ENCODE measurements around the gene LAPTM4A.
A peak's percentile ranks its signal among the peaks of the same experiment; 100 is the strongest.
"Not testable (repeated sequence)": the region's sequence is repeated elsewhere in the genome, so short reads cannot be mapped to it uniquely, and the experiment has no call there.

Gene LAPTM4A

GRCh38 chr2:20048488-20049448, 2.7 kb downstream of the LAPTM4A start:
- H3K27me3 ChIP-seq (ENCODE audit: low read depth, low read length), result no peaks in the 10 kb centered on the region
- peaks cover 72% of the 10 kb centered on the region for H3K79me2 ChIP-seq (ENCODE audit: low read length)
- H3K4me3 ChIP-seq (ENCODE audit: low read length), result peak overlapping the region; percentile 95
- H3K9me3 ChIP-seq (ENCODE audit: insufficient read depth, low read length), result no peaks in the 10 kb centered on the region
- H3K27ac ChIP-seq (ENCODE audit: low read length), result peak overlapping the region; percentile 64; the same call in 1 of the 2 replicates
- H4K20me1 ChIP-seq (ENCODE audit: insufficient read depth, low read length), result peaks cover 47% of the 10 kb centered on the region
- H2AFZ ChIP-seq (ENCODE audit: low read depth, low read length), result no peak overlapping the region
- peaks cover 4% of the 10 kb centered on the region for H3K36me3 ChIP-seq (replicated peaks; ENCODE audit: low read depth, low read length)
- H3K4me2 ChIP-seq (ENCODE audit: low read length), result peak overlapping the region; percentile 94
- peaks cover 18% of the 10 kb centered on the region for H3K4me1 ChIP-seq (ENCODE audit: low read length)
- no peak for TF ChIP-seq EZH2phosphoT487 (IDR thresholded peaks at IDR 0.05; ENCODE audit: low read depth)
- no peak for TF ChIP-seq CTCF (IDR thresholded peaks at IDR 0.05; ENCODE audit: low read depth, low read length)
- peak overlapping the region; percentile 84 for H3K9ac ChIP-seq (ENCODE audit: low read length)

DNA sequence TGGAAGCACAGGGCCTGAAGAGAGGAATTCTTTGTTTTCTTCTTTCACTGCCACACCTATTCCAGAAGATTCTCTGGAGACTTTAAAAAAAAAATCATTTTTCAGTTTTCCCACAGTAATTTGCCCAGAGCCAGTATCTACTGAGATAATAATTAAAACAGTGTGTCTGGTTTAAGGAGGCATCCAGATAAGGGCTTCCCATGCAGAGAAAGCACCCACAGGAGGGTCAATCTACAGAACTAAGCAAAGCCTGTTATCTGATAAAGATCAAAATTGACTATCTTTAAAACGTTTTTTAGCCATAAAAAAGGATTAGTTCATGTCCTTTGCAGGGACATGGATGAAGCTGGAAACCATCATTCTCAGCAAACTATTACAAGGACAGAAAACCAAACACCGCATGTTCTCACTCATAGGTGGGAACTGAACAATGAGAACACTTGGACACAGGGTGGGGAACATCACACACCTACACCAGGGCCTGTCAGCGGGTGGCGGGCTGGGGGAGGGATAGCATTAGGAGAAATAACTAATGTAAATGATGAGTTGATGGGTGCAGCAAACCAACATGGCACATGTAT, 5.6 kb downstream of the LAPTM4A start:
- not testable (repeated sequence) for H3K9ac ChIP-seq (ENCODE audit: low read length); H3K27ac ChIP-seq (ENCODE audit: low read length); H3K9me3 ChIP-seq (ENCODE audit: insufficient read depth, low read length); H3K36me3 ChIP-seq (replicated peaks; ENCODE audit: low read depth, low read length); H3K27me3 ChIP-seq (ENCODE audit: low read depth, low read length); H3K4me3 ChIP-seq (ENCODE audit: low read length); H3K4me2 ChIP-seq (ENCODE audit: low read length); H2AFZ ChIP-seq (ENCODE audit: low read depth, low read length)
- Histone ChIP-seq H3K79me2 (ENCODE audit: low read length) (peaks cover 93% of the 10 kb centered on the region), H3K4me1 (ENCODE audit: low read length) (peaks cover 13% of the 10 kb centered on the region), H4K20me1 (ENCODE audit: insufficient read depth, low read length) (peaks cover 71% of the 10 kb centered on the region)

DNA sequence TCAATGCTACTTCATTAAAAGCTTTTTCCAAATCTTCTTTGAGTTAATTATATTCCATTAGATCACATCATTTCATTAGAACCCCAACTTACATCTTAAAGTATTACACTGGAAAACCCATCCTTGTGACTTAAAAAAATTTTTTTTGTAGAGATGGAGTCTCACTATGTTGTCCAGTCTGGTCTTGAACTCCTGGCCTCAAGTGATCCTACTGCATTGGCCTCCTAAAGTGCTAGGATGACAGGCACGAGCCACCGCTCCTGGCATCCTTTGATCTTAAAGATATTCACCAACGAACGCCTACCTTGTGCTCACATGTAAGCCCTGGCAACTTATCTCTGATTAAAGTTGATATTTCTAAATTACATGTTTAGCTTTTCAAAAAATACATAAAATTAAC, 6.7 kb downstream of the LAPTM4A start:
- no peaks in the 10 kb centered on the region for H3K9me3 ChIP-seq (ENCODE audit: insufficient read depth, low read length)
- no peak overlapping the region for H3K4me2 ChIP-seq (ENCODE audit: low read length)
- H4K20me1 ChIP-seq (ENCODE audit: insufficient read depth, low read length), result peaks cover 75% of the 10 kb centered on the region
- H3K4me3 ChIP-seq (ENCODE audit: low read length), result no peak overlapping the region
- H2AFZ ChIP-seq (ENCODE audit: low read depth, low read length), result no peak overlapping the region
- H3K79me2 ChIP-seq (ENCODE audit: low read length), result peaks cover 82% of the 10 kb centered on the region
- TF ChIP-seq CTCF (IDR thresholded peaks at IDR 0.05; ENCODE audit: low read depth, low read length), result no peak
- TF ChIP-seq EZH2phosphoT487 (IDR thresholded peaks at IDR 0.05; ENCODE audit: low read depth), result no peak
- no peak overlapping the region for H3K9ac ChIP-seq (ENCODE audit: low read length)
- H3K4me1 ChIP-seq (ENCODE audit: low read length), result peaks cover 13% of the 10 kb centered on the region
- H3K27me3 ChIP-seq (ENCODE audit: low read depth, low read length), result no peaks in the 10 kb centered on the region
- H3K27ac ChIP-seq (ENCODE audit: low read length), result no peak overlapping the region
- H3K36me3 ChIP-seq (replicated peaks; ENCODE audit: low read depth, low read length), result peaks cover 14% of the 10 kb centered on the region

- H3K4me3 ChIP-seq (ENCODE audit: low read length), result no peak overlapping the region
- H3K27me3 ChIP-seq (ENCODE audit: low read depth, low read length), result no peaks in the 10 kb centered on the region
- peaks cover 18% of the 10 kb centered on the region for H3K36me3 ChIP-seq (replicated peaks; ENCODE audit: low read depth, low read length)
- H3K79me2 ChIP-seq (ENCODE audit: low read length), result peaks cover 60% of the 10 kb centered on the region
- H3K4me1 ChIP-seq (ENCODE audit: low read length), result no peaks in the 10 kb centered on the region
- H3K9ac ChIP-seq (ENCODE audit: low read length), result no peak overlapping the region
- TF ChIP-seq EZH2phosphoT487 (IDR thresholded peaks at IDR 0.05; ENCODE audit: low read depth), result no peak
- TF ChIP-seq CTCF (IDR thresholded peaks at IDR 0.05; ENCODE audit: low read depth, low read length), result no peak
- peaks cover 60% of the 10 kb centered on the region for H4K20me1 ChIP-seq (ENCODE audit: insufficient read depth, low read length)
- H2AFZ ChIP-seq (ENCODE audit: low read depth, low read length), result no peak overlapping the region
- H3K4me2 ChIP-seq (ENCODE audit: low read length), result no peak overlapping the region
- no peaks in the 10 kb centered on the region for H3K9me3 ChIP-seq (ENCODE audit: insufficient read depth, low read length)
- H3K27ac ChIP-seq (ENCODE audit: low read length), result no peak overlapping the region
Observed at GRCh38 chr2:20042531-20042930, 8.9 kb downstream of the LAPTM4A start.

Measured in OCI-LY3 (cell line).